ENCODE results near the gene S100A13. TPM values are rescaled to one million over a fixed set of nuclear protein-coding genes. Genes with fewer than 3 reads are reported as not detected.
"Not testable (repeated sequence)": the region's sequence is repeated elsewhere in the genome, so short reads cannot be mapped to it uniquely, and the experiment has no call there.

The S100A13 gene
- total and polyA plus RNA-seq, 2 donors (not counting 1 experiment from before 2014, with no cell fraction given) = 172 to 399 TPM

- no peak for DNase-seq (ENCODE audit: low read depth in 2 of 2)
- no peak overlapping the region for H3K27ac ChIP-seq (ENCODE audit: insufficient read depth, low read length)
- H3K4me1 ChIP-seq (ENCODE audit: control insufficient read depth, extremely low read depth, insufficient read depth, low read length) = peaks cover 2% of the 10 kb centered on the region
- H3K27me3 ChIP-seq (ENCODE audit: control insufficient read depth, insufficient read depth, low read length) = no peaks in the 10 kb centered on the region
- no peaks in the 10 kb centered on the region for H4K20me1 ChIP-seq (ENCODE audit: control insufficient read depth, extremely low read depth, insufficient read depth, low read length)
- H3K9ac ChIP-seq (ENCODE audit: insufficient read depth, low read length) = no peak overlapping the region
- no peaks in the 10 kb centered on the region for H3K79me2 ChIP-seq (ENCODE audit: control insufficient read depth, insufficient read depth, low read length)
- H2AFZ ChIP-seq (ENCODE audit: low read length) = no peak overlapping the region
- no peak for TF ChIP-seq EZH2 (IDR thresholded peaks at IDR 0.05; ENCODE audit: low read length, missing control alignments)
- TF ChIP-seq, protein P1, sequence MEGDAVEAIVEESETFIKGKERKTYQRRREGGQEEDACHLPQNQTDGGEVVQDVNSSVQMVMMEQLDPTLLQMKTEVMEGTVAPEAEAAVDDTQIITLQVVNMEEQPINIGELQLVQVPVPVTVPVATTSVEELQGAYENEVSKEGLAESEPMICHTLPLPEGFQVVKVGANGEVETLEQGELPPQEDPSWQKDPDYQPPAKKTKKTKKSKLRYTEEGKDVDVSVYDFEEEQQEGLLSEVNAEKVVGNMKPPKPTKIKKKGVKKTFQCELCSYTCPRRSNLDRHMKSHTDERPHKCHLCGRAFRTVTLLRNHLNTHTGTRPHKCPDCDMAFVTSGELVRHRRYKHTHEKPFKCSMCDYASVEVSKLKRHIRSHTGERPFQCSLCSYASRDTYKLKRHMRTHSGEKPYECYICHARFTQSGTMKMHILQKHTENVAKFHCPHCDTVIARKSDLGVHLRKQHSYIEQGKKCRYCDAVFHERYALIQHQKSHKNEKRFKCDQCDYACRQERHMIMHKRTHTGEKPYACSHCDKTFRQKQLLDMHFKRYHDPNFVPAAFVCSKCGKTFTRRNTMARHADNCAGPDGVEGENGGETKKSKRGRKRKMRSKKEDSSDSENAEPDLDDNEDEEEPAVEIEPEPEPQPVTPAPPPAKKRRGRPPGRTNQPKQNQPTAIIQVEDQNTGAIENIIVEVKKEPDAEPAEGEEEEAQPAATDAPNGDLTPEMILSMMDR (conservative IDR thresholded peaks at IDR 0.05 in 1 of 2, IDR thresholded peaks at IDR 0.05 in 1 of 2; ENCODE audit: low read depth in 1 of 2, low read length in 2 of 2) = no peak
- no peaks in the 10 kb centered on the region for H3K9me3 ChIP-seq (ENCODE audit: control insufficient read depth, insufficient read depth, low read depth, low read length)
- H3K36me3 ChIP-seq (ENCODE audit: control insufficient read depth, insufficient read depth, low read length) = no peaks in the 10 kb centered on the region
- no peak overlapping the region for H3K4me2 ChIP-seq (ENCODE audit: extremely low read depth, insufficient read depth, low read length)
- H3K4me3 ChIP-seq (replicated peaks in 1 of 4; ENCODE audit: control extremely low read depth in 1 of 4, insufficient read depth in 1 of 4, low read depth in 3 of 4, low read length in 4 of 4) = no peak overlapping the region
Measured at GRCh38 chr1:153588482-153588881, 38.8 kb downstream of the S100A13 start.

DNA sequence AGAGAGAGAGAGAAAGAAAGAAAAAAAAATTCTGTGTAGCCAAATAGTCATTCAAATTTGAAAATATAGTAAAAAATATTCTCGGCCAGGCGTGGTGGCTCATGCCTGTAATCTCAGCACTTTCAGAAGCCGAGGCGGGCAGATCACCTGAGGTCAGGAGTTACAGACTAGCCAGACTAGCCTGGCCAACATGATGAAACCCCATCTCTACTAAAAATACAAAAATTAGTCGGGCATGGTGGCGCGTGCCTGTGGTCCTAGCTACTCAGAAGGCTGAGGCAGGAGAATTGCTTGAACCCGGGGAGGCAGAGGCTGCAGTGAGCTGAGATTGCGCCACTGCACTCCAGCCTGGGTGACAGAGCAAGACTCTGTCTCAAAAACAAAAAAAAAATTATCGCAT lies 39.3 kb downstream of the S100A13 start:
- not testable (repeated sequence) for H3K4me3 ChIP-seq (replicated peaks in 1 of 4; ENCODE audit: control extremely low read depth in 1 of 4, insufficient read depth in 1 of 4, low read depth in 3 of 4, low read length in 4 of 4); H3K79me2 ChIP-seq (ENCODE audit: control insufficient read depth, insufficient read depth, low read length); H3K27ac ChIP-seq (ENCODE audit: insufficient read depth, low read length); H2AFZ ChIP-seq (ENCODE audit: low read length); H3K4me2 ChIP-seq (ENCODE audit: extremely low read depth, insufficient read depth, low read length); H3K27me3 ChIP-seq (ENCODE audit: control insufficient read depth, insufficient read depth, low read length); H3K9ac ChIP-seq (ENCODE audit: insufficient read depth, low read length); DNase-seq (ENCODE audit: low read depth in 2 of 2); H4K20me1 ChIP-seq (ENCODE audit: control insufficient read depth, extremely low read depth, insufficient read depth, low read length); H3K4me1 ChIP-seq (ENCODE audit: control insufficient read depth, extremely low read depth, insufficient read depth, low read length); H3K9me3 ChIP-seq (ENCODE audit: control insufficient read depth, insufficient read depth, low read depth, low read length); H3K36me3 ChIP-seq (ENCODE audit: control insufficient read depth, insufficient read depth, low read length)

GRCh38 chr1:153587314-153587713 lies 40.0 kb downstream of the S100A13 start:
- Histone ChIP-seq H4K20me1 (ENCODE audit: control insufficient read depth, extremely low read depth, insufficient read depth, low read length) (no peaks in the 10 kb centered on the region), H3K9me3 (ENCODE audit: control insufficient read depth, insufficient read depth, low read depth, low read length) (no peaks in the 10 kb centered on the region), H3K4me1 (ENCODE audit: control insufficient read depth, extremely low read depth, insufficient read depth, low read length) (peaks cover 2% of the 10 kb centered on the region), H3K9ac (ENCODE audit: insufficient read depth, low read length) (no peak overlapping the region), H3K27ac (ENCODE audit: insufficient read depth, low read length) (no peak overlapping the region), H3K36me3 (ENCODE audit: control insufficient read depth, insufficient read depth, low read length) (no peaks in the 10 kb centered on the region), H2AFZ (ENCODE audit: low read length) (no peak overlapping the region), H3K27me3 (ENCODE audit: control insufficient read depth, insufficient read depth, low read length) (no peaks in the 10 kb centered on the region), H3K4me2 (ENCODE audit: extremely low read depth, insufficient read depth, low read length) (no peak overlapping the region), H3K79me2 (ENCODE audit: control insufficient read depth, insufficient read depth, low read length) (no peaks in the 10 kb centered on the region), H3K4me3 (replicated peaks in 1 of 4; ENCODE audit: control extremely low read depth in 1 of 4, insufficient read depth in 1 of 4, low read depth in 3 of 4, low read length in 4 of 4) (no peak overlapping the region)
- no peak for DNase-seq (ENCODE audit: low read depth in 2 of 2)
- no peak for TF ChIP-seq EZH2 (IDR thresholded peaks at IDR 0.05; ENCODE audit: low read length, missing control alignments)
- TF ChIP-seq, protein P1 (conservative IDR thresholded peaks at IDR 0.05 in 1 of 2, IDR thresholded peaks at IDR 0.05 in 1 of 2; ENCODE audit: low read depth in 1 of 2, low read length in 2 of 2) = no peak

All from fibroblast of lung (primary cell).